NB4 (cell line): ENCODE measurements around the gene PC.

Experiments used
- TF ChIP-seq, protein P1 (sequence below): IDR thresholded peaks from one replicate; pipeline ENCODE4 v1.5.1; 2012; ENCODE audit warnings: low read depth, low read length
- TF ChIP-seq, protein P2 (sequence below): IDR thresholded peaks from 2 replicates; pipeline ENCODE4 v1.6.1; 2011; ENCODE audit warnings: low read depth, low read length

DNA sequence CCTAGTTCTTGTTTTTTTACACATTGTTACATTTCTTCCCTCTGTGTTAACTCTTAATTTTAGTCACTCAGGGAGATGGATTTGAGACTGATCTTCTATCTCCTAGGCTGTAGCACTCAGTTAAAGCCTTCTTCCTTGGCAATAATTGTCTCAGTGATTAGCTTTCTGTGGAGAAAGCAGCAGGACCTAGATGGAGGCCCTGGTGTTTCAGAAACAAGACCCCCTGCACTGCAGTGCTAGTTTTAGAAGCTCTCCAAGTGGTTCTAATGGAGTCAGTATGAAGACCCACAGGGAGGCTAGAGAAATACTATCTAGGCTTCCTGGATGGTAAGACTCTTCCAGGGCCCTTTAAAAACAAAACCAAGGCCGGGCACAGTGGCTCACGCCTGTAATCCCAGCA is 4.1 kb upstream of the PC start:
- TF ChIP-seq, protein P1, sequence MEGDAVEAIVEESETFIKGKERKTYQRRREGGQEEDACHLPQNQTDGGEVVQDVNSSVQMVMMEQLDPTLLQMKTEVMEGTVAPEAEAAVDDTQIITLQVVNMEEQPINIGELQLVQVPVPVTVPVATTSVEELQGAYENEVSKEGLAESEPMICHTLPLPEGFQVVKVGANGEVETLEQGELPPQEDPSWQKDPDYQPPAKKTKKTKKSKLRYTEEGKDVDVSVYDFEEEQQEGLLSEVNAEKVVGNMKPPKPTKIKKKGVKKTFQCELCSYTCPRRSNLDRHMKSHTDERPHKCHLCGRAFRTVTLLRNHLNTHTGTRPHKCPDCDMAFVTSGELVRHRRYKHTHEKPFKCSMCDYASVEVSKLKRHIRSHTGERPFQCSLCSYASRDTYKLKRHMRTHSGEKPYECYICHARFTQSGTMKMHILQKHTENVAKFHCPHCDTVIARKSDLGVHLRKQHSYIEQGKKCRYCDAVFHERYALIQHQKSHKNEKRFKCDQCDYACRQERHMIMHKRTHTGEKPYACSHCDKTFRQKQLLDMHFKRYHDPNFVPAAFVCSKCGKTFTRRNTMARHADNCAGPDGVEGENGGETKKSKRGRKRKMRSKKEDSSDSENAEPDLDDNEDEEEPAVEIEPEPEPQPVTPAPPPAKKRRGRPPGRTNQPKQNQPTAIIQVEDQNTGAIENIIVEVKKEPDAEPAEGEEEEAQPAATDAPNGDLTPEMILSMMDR: no peak
- TF ChIP-seq, protein P2, sequence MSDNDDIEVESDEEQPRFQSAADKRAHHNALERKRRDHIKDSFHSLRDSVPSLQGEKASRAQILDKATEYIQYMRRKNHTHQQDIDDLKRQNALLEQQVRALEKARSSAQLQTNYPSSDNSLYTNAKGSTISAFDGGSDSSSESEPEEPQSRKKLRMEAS: no peak
